Measurements from ENCODE around the gene HECW1.

GRCh38 chr7:43137811-43138210, 25.4 kb downstream of the HECW1 start:
- no peak for TF ChIP-seq EZH2 (IDR thresholded peaks at IDR 0.05; ENCODE audit: borderline replicate concordance, insufficient read depth, low read depth, low read length, poor library complexity, severe bottlenecking)
- TF ChIP-seq, protein P1, sequence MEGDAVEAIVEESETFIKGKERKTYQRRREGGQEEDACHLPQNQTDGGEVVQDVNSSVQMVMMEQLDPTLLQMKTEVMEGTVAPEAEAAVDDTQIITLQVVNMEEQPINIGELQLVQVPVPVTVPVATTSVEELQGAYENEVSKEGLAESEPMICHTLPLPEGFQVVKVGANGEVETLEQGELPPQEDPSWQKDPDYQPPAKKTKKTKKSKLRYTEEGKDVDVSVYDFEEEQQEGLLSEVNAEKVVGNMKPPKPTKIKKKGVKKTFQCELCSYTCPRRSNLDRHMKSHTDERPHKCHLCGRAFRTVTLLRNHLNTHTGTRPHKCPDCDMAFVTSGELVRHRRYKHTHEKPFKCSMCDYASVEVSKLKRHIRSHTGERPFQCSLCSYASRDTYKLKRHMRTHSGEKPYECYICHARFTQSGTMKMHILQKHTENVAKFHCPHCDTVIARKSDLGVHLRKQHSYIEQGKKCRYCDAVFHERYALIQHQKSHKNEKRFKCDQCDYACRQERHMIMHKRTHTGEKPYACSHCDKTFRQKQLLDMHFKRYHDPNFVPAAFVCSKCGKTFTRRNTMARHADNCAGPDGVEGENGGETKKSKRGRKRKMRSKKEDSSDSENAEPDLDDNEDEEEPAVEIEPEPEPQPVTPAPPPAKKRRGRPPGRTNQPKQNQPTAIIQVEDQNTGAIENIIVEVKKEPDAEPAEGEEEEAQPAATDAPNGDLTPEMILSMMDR (IDR thresholded peaks at IDR 0.05): no peak

All from B cell (primary cell).